HG03571 (cell line): ENCODE results near the gene DNHD1.

Experiments
- ATAC-seq: cut with Tn5 transposase; IDR thresholded peaks from one replicate; pipeline ENCODE4 v1.9.1; 2021; ENCODE audit not compliant: unreplicated experiment

DNHD1 gene

DNA sequence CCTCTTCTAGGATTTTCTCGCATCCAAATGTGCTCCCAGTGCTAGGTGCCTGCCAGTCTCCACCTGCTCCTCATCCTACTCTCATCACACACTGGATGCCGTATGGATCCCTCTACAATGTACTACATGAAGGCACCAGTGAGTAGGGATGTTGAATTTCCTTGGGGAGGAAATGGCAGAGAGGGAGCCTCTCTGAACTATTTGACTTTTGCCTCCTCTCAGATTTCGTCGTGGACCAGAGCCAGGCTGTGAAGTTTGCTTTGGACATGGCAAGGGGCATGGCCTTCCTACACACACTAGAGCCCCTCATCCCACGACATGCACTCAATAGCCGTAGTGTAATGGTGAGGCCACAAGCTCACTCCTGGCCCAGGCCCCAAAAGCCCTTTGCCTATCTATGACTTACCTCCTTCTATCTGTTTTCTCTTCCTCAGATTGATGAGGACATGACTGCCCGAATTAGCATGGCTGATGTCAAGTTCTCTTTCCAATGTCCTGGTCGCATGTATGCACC is 112.5 kb downstream of the DNHD1 start:
- no peak for ATAC-seq

DNA sequence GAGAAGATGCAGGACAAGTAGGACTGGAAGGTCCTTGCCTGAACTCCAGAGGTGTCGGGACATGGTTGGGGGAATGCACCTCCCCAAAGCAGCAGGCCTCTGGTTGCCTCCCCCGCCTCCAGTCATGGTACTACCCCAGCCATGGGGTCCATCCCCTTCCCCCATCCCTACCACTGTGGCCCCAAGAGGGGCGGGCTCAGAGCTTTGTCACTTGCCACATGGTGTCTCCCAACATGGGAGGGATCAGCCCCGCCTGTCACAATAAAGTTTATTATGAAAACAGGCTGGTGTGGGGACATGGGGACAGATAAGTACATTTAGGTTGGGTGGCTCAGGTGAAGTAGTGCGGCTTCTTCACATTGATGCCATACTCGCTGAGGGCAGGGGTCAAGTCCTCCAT is 113.5 kb downstream of the DNHD1 start:
- no peak for ATAC-seq

DNA sequence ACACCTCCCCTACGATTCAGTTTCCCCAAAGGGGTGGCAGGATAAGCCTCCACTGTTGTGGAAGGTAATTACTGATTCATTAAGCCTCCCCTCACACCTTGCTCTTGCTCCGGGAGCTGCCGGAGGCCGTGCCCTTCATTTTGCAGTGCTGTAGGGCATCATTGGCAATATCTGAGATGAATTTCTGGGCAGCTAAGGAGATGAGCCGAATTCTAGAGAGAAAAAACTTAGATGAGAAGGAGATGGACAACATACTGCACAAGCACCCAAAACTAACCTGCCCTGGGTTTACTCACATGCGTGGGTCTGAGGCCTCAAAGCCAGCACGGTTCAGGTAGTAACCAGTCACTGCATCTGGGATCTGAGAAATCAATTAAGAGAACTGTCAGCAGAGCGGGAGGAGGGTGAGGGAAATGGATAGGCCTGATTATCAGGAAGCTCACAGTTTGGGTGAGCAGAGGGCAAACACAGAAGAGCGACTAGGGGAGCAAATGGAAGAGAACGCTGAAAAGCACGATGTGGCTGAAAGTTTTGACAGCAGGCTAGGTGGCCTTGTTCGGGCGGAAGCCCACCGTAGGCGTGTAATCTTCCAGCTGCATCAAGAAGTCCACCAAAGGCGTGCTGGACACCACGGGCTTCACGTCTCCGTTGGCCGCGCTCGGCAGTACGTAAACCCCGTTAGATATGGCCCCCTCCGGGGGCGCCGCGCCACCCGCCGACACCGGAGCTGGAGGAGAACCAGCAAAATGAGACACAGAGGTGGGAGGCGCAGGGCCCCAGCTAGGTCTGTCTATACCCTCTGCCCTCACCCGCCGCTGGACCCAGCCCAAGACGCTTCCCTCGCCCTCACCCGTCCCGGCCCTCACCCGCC is 114.2 kb downstream of the DNHD1 start:
- ATAC-seq, result no peak

DNA sequence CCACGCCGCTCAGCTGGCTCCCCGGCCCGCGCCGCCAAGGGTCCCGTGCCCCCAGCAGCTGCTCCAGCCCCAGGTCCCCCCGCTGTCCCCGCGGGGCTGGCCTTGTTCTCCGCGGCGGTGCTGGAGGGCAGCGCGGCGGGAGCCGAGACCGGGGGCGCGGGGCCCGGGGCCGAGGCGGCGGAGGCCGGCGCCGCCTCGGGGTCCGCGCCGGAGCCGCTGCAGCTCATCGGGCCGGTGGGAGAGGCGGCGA is 114.8 kb downstream of the DNHD1 start:
- ATAC-seq, result peak; percentile 11

DNA sequence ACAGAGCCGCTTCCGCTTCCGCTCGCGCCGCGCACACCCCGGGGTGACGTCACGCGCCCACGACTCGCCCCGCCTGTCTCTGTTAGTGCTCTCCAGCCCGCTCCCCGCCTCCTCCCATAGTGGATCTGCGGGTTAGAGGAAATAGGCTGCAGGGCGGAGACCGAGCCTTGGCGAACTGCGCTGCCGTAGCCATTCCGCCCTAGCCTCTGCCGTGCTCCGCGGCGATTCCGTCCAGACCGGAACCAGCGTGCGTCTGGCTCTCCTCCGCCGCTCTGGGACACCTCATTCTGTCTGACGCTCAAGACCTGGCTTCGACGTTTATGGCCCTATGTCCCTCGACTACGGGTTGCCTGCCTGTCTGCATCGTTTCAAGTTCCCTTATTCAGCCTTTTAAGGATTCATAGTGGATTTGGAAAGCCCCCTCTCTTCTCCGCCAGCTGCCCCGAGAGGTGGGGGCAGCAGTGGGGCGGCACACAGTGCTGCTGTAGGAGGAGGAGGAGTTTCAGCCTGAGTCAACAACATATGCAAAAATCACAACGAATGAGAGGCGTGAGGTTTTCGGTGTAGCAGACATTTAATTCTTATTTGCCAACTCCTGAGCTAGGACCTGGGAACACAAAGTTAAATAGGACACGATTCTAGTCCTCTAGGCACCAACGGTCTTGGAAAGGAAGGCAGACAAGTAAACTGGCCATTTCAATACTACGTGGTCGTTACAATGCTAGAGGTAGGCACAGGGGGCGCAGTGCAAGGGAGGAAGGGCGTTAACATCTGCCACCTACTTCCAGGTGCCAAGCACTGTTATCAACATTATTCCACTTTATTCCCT is 115.3 kb downstream of the DNHD1 start, which contains the start of gene TAF10:
TAF10 (minus strand) TSS at position 4 of the 829 bp plus-strand sequence. CDS start 27 bp downstream, outside the sequence.
- peak; percentile 88 for ATAC-seq

DNA sequence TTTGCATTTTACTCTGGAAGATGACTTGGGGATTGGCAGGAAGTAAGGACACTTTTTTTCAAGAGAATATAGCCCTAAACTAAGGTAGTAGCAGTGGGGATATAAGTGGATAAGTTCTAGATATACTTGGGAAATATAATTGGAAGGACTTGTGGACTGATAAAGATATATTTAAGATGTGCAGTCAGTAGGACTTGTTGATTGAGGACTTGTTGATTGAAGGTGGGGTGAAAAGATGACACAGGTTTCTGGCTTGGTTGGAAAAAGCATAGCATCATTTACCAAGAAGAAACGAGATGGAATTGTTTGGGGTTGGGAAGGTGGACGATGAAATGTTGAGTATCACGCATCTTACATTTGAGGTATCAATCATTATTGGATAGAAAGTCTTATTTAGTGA is 116.4 kb downstream of the DNHD1 start:
- no peak for ATAC-seq

DNA sequence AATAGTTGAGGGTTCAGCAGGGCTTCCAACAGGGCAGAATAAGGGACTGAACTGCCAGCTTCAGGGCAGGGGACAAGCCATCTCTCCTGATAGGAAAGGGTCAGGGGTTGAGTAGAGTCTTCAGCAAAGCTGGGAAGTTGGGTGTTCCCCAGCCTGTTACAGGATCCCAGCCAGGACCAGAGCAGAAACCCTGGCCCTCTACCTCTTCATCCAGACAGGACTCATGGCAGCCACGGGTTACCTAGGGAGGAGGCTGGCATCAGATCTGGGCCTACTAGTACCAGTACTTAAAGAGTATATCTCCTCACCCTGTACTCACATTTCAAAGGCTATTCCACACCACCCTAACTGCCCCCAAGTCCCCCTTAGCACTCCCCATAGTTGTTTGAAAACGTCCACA is 117.4 kb downstream of the DNHD1 start:
- ATAC-seq, result no peak

DNA sequence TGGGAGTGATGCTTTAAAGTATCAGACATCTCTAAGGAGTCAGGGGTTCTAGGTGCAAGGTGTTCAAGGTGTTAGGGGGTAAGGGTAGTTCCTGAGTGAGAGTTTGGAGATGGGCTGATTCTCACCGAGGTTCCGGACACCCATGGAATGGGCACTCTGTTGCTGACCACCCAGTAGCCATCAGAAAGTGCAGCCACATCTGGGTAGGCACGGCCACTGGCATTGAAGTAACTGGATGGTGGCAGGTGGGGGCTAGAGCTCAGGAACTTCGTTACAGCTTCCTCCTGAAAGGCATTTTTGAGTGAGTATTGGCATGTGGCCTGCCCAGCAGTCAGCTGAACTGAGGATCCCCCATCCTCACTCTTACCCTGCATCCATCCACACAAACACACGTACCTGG is 118.0 kb downstream of the DNHD1 start:
- ATAC-seq, result no peak

DNA sequence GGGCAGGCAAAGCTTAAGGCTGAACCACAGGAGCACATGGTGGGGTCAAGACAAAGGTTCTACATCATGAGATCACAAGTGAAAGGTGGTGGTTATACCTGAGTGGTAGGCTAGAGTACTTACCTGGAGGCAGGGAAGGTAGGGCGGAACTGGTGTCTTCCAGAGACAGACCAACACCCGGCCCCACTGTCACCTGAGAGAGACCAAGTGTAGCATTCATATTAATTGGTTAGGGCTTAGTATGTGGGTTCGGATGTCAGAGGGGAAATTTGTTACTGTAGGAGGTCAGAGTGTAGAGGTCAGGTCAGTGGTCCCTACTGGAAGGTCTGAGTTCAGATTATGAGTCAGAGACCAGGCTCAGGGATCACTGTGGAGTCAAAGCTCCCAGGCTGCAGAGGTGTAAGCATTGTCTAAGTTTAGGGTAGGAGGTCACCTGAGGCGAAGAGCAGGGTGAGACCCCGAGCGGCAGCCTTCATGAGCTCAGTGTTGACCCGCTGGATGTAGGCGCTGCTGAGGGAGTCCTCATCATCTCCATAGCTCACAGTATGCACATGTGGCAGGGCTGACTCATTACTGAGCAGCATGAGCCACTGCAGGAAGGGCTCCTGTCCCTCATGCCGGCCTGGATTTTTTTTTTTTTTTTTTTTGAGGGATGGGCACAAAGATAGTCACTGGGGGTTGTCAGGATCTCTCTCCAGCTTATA is 119.0 kb downstream of the DNHD1 start:
- no peak for ATAC-seq

DNA sequence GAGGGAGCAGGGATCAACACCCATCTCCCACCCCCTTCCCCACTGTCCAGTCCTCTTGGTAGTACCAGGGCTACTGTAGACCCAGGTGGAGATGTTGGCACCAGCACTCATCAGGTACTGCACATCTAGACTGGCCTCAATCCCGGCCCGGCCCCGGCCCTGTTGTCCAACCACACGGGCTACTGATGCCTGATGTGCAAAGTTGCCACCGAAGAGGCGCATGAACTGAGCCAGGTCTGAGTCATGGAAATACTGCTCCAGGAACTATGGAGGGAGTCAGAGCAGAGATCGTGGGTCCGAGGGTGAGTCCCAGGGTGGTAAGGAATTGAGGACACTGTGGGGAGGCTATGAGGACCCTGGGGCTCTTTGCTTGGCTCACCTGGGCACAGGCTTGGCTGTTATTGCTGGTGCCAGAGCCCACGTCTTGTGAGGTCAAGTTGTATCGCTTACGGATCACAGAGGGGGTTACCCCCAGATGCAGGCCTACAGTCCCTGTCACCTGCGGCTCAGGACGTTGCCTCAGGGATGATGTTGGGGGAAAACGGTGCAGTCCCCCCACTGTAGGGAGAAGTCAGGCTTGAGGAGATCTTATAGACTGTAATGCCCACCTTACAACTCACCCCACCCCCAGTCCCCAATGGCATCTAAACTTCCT is 119.6 kb downstream of the DNHD1 start:
- ATAC-seq, result no peak

DNA sequence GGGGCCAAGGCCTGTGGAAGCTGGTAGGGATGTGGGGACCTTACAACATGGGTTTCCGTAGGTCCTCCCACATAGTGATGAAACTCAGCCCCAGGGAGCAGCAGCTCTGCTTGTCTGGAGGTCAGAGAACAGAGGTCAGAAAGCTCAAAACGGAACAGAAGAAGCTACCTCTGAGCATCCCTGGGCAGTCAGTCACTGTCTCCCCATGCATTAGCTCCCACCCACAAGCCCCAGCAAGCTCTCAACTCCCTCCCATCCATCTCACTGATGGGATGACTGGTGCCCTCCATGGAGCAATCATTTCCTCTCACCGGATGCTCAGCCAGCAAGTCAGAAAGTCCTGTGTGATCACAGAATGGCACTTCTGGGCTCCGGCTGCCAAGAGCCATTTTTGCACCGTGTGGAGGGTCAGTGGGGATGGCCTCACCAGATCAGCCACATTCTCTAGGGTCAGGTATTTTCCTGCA is 120.3 kb downstream of the DNHD1 start:
- ATAC-seq, result no peak

DNA sequence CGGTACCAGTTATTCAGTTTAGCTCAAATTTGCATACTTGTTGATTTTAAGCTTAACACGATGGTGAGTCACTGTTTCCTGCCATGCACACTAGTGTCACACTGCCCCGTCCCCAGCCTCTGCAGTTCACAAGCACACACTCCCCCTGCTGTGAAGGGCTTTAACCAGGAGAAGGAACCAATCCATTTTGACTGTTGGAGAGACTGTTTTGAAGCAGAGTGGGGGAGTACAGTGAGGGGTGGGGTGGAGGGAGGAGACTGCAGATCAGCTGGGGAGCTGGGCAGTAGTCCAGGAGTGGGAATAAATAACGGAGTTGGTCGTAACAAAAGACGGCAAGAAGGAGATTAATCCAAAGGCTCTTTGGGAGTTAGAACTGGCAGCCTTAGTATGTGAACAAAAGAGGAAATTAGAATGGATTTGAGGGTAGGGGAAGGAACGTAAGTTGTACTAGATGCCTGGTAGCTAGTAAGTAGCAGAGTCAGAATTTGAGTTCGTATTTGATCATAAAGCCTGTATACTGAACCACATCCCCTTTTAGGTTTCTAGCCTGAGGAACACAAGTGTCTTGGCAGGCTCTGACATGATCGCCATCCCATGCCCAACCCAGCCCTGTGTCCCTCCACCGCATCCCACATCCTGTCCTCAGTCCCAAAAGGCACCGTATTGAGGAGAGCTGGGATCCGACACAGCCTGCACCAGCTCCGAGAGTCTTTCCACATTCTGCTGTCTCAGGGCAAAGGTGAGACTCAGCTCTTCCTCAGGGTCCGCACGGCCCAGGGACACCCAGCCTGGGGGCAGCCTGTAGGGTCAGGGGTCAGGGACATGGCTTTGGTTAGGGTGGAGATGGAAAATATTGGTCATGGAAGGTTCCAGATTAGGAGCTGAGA is 121.3 kb downstream of the DNHD1 start:
- no peak for ATAC-seq

DNA sequence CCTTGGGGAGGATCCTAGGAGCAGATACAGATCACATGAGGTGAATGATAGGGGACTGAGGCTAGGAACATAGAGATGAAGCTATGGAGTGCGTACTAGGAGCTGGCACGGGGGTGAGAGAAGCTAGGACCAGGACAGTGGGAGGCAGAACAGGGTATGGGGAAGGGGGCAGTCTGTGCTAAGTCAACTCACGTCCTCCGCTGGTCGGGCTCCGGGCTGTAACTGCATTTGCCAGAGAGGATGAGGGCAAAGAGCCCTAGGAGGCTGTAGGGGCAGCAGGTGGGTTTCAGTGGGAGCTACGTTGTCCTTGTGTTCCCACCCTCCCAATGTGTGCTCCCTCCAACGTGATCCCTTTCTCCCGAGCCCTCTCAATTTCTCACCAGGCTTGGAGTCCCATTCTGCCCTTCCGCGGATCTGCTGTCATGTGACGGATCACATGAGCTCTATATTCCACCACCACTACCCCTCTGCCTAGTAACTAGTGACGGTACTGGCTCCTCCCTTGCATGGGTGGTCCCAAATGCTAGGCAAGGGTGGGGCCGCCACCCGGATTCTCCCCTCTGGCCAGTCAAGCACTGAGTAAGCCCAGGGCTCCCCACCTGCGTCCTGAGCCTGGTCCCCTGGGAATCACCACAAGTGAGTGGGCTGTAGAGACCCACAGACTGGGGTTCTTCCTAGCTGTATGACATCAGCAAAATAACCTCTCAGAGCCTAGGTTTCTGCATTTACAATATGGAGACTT is 122.1 kb downstream of the DNHD1 start, which contains the start of gene TPP1:
TPP1 (minus strand) TSS at position 419 of the 742 bp plus-strand sequence; CDS start at position 397, 22 bp downstream.
- ATAC-seq, result peak; percentile 99

DNA sequence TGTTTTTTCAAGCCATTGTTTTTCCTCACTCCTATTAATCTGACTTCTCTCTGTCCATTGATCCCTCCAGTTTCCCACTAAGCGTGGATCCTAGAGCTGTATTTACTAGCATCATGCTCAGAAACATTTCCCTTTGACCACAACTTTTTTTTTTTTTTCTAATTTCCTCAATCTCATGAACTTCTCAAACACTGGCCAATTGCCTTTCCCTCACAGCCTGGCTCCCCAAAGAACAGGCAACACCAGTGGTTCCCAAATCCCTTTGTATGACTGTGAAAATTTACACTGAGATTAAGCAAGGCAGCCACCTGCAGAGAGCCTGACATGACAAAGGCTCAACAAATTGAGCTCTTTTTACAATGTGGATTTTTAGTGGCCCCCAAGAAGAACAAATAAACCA is 123.6 kb downstream of the DNHD1 start:
- no peak for ATAC-seq
